Activated naive CD4-positive, alpha-beta T cell treated with Interleukin-2 at 50 U/mL for 16 hours (primary cell): ENCODE results near the gene ADSS2.

Source experiments
- DNase-seq: peaks from one replicate; pipeline ENCODE4 v3.0.0-alpha.2; 2020

The ADSS2 gene

GRCh38 chr1:244445320-244446181 lies 6.2 kb downstream of the ADSS2 start:
- DNase-seq: no peak

GRCh38 chr1:244444854-244445253 lies 6.9 kb downstream of the ADSS2 start:
- no peak for DNase-seq

GRCh38 chr1:244442850-244443249 lies 8.9 kb downstream of the ADSS2 start:
- DNase-seq: no peak

GRCh38 chr1:244439391-244440032 lies 12.2 kb downstream of the ADSS2 start:
- DNase-seq: no peak

GRCh38 chr1:244437086-244437468 lies 14.6 kb downstream of the ADSS2 start:
- DNase-seq: no peak

GRCh38 chr1:244436336-244437085 lies 15.2 kb downstream of the ADSS2 start:
- DNase-seq: no peak

- peak; percentile 26 for DNase-seq
Observed at GRCh38 chr1:244435562-244436205, 16.0 kb downstream of the ADSS2 start.

GRCh38 chr1:244431166-244431565 lies 20.5 kb downstream of the ADSS2 start:
- DNase-seq: no peak

- DNase-seq: no peak
Observed at GRCh38 chr1:244429818-244430217, 21.9 kb downstream of the ADSS2 start.

- no peak for DNase-seq
Observed at GRCh38 chr1:244427647-244428046, 24.1 kb downstream of the ADSS2 start.

- no peak for DNase-seq
Observed at GRCh38 chr1:244424649-244425334, 26.9 kb downstream of the ADSS2 start.

- DNase-seq: no peak
Observed at GRCh38 chr1:244422174-244422573, 29.5 kb downstream of the ADSS2 start.

- DNase-seq: no peak
Observed at GRCh38 chr1:244419024-244419423, 32.7 kb downstream of the ADSS2 start.

- no peak for DNase-seq
Observed at GRCh38 chr1:244414543-244414942, 37.2 kb downstream of the ADSS2 start.

GRCh38 chr1:244413736-244414135 lies 38.0 kb downstream of the ADSS2 start:
- no peak for DNase-seq

- no peak for DNase-seq
Observed at GRCh38 chr1:244412176-244412575, 39.5 kb downstream of the ADSS2 start.

- no peak for DNase-seq
Observed at GRCh38 chr1:244409701-244410100, 42.0 kb downstream of the ADSS2 start.

- no peak for DNase-seq
Observed at GRCh38 chr1:244406337-244406736, 45.4 kb downstream of the ADSS2 start.

- DNase-seq: no peak
Observed at GRCh38 chr1:244405856-244406255, 45.9 kb downstream of the ADSS2 start.

GRCh38 chr1:244403431-244403830 lies 48.3 kb downstream of the ADSS2 start:
- no peak for DNase-seq

- DNase-seq: no peak
Observed at GRCh38 chr1:244400974-244401373, 50.7 kb downstream of the ADSS2 start.

GRCh38 chr1:244397131-244397530 lies 54.6 kb downstream of the ADSS2 start:
- no peak for DNase-seq

GRCh38 chr1:244395965-244396364 lies 55.7 kb downstream of the ADSS2 start:
- no peak for DNase-seq
